Astrocyte (in vitro differentiated cells and primary cell): Measurements from ENCODE around the gene CEP68.

ENCODE experiments used
- EZH2 ChIP-seq: IDR thresholded peaks from 2 replicates; pipeline ENCODE4 v1.6.1; 2012; ENCODE audit warnings: mild to moderate bottlenecking, low read length, inconsistent platforms; ENCODE audit not compliant: insufficient read depth
- TF ChIP-seq, protein P1 (sequence below): IDR thresholded peaks from 2 replicates; pipeline ENCODE4 v1.5.1; 2011; ENCODE audit warnings: low read depth, mild to moderate bottlenecking, inconsistent platforms, low read length, moderate library complexity; ENCODE audit not compliant: insufficient read depth

DNA sequence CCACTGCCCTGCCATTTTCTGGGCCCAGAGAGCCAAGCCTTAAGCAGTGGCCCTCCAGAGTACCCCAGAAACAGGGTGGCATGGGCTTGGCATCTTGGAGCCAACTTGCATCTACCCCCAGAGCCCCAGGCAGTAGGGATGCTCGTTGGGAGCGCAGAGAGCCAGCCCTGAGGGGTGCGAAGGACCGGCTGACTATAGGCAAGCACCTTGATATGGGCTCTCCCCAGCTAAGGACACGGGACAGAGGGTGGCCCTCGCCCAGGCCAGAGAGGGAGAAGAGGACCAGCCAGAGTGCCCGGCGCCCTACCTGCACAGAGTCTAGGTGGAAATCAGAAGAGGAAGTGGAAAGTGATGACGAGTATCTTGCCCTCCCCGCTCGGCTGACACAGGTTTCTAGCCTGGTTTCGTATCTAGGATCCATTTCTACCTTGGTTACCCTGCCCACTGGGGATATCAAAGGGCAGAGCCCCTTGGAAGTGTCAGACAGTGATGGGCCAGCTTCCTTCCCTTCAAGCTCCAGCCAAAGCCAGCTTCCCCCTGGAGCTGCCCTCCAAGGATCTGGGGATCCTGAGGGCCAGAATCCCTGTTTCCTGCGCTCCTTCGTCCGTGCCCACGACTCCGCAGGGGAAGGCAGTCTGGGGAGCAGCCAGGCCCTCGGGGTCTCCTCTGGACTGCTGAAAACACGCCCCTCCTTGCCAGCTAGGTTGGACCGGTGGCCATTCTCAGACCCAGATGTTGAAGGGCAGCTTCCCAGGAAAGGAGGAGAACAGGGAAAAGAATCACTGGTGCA is 16.2 kb downstream of the CEP68 start:
- TF ChIP-seq EZH2 = no peak
- TF ChIP-seq, protein P1, sequence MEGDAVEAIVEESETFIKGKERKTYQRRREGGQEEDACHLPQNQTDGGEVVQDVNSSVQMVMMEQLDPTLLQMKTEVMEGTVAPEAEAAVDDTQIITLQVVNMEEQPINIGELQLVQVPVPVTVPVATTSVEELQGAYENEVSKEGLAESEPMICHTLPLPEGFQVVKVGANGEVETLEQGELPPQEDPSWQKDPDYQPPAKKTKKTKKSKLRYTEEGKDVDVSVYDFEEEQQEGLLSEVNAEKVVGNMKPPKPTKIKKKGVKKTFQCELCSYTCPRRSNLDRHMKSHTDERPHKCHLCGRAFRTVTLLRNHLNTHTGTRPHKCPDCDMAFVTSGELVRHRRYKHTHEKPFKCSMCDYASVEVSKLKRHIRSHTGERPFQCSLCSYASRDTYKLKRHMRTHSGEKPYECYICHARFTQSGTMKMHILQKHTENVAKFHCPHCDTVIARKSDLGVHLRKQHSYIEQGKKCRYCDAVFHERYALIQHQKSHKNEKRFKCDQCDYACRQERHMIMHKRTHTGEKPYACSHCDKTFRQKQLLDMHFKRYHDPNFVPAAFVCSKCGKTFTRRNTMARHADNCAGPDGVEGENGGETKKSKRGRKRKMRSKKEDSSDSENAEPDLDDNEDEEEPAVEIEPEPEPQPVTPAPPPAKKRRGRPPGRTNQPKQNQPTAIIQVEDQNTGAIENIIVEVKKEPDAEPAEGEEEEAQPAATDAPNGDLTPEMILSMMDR = no peak
